AG09319 (cell line): ENCODE data around the gene LIMK2.
A peak's percentile ranks its signal among the peaks of the same experiment; 100 is the strongest.
"Not testable (repeated sequence)": the region's sequence is repeated elsewhere in the genome, so short reads cannot be mapped to it uniquely, and the experiment has no call there.

Source experiments
- DNase-seq: peaks from one replicate; pipeline ENCODE4 v3.0.0-alpha.2; 2010; ENCODE audit warnings: low read depth; ENCODE audit errors: extremely low read depth
- TF ChIP-seq, protein P1 (sequence below): IDR thresholded peaks from 2 replicates; pipeline ENCODE4 v1.5.1; 2011; ENCODE audit warnings: low read depth, mild to moderate bottlenecking, inconsistent platforms, low read length, moderate library complexity

LIMK2 gene

DNA sequence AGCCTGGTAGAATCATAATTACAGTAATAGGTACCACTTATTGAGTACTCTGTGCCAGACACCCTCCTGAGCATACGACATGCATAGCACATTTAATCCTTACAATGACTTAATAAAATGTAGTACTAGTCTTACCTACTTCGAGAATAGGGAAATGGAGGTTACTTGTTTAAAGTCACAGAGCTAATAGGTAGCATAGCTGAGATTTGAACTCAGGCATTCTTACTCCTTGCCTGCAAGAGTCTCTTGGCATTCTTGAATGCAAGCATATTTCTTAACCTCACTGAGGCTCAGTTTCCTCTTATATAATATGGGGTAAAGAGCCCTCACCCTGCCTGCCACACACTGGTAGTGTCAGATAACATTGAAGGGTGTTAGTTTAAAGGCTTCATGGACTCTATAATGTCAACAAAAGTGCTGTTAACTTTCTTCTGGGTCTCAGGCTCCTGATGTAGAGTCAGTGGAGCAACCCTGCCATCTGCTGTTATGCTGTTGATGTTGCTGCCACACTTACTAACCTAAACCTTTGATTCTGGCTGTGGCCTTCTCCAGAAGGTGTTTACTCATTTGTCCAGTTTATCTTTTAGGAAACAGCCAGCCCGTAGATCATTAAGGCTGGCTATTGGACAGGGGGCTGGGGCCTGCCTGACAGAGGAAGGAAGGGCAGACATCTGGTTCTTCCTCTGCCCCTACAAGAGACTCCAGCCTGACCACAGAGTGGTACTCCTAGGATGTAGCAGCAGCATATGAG, 18.9 kb downstream of the LIMK2 start:
- DNase-seq = peak; percentile 62

GRCh38 chr22:31233001-31233400, 20.9 kb downstream of the LIMK2 start:
- TF ChIP-seq, protein P1, sequence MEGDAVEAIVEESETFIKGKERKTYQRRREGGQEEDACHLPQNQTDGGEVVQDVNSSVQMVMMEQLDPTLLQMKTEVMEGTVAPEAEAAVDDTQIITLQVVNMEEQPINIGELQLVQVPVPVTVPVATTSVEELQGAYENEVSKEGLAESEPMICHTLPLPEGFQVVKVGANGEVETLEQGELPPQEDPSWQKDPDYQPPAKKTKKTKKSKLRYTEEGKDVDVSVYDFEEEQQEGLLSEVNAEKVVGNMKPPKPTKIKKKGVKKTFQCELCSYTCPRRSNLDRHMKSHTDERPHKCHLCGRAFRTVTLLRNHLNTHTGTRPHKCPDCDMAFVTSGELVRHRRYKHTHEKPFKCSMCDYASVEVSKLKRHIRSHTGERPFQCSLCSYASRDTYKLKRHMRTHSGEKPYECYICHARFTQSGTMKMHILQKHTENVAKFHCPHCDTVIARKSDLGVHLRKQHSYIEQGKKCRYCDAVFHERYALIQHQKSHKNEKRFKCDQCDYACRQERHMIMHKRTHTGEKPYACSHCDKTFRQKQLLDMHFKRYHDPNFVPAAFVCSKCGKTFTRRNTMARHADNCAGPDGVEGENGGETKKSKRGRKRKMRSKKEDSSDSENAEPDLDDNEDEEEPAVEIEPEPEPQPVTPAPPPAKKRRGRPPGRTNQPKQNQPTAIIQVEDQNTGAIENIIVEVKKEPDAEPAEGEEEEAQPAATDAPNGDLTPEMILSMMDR = no peak
- DNase-seq = no peak

More for the DNA sequence above, 18.9 kb downstream of the LIMK2 start:
- TF ChIP-seq, protein P1 = peak; percentile 92

- TF ChIP-seq, protein P1 = no peak
- DNase-seq = no peak
These were observed 23.0 kb downstream of the LIMK2 start for GRCh38 chr22:31235081-31235480.

DNA sequence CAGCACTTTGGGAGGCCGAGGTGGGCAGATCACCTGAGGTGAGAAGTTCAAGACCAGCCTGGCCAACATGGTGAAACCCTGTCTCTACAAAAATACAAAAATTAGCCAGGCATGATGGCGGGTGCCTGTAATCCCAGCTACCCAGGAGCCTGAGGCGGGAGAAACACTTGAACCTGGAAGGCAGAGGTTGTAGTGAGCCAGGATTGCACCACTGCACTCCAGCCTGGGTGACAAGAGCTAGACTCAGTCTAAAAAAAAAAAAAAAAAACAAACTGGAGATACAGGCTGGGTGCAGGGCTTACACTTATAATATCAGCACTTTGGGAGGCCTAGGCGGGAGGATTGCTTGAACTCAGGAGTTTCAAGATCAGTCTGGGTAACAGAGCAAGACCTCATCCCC, 23.9 kb downstream of the LIMK2 start:
- DNase-seq = not testable (repeated sequence)

DNA sequence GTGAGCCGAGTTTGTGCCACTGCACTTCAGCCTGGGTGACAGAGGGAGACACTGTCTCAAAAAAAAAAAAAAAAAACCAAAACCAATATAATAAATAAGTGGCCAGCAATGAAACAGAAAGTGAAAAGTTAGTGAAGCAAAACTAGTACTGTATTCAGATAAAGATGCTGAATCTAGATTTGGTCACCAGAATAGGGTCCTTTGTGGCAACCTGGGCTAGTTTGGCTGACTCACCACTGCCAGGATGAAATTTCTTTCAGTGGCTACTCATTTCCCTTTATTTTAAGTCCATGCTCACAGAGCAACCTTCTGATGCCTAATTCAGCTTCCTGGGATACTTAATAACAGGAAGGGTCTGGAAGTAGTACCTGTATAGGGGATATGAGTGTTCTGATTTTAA, 26.0 kb downstream of the LIMK2 start:
- no peak for DNase-seq
- TF ChIP-seq, protein P1 = no peak

DNA sequence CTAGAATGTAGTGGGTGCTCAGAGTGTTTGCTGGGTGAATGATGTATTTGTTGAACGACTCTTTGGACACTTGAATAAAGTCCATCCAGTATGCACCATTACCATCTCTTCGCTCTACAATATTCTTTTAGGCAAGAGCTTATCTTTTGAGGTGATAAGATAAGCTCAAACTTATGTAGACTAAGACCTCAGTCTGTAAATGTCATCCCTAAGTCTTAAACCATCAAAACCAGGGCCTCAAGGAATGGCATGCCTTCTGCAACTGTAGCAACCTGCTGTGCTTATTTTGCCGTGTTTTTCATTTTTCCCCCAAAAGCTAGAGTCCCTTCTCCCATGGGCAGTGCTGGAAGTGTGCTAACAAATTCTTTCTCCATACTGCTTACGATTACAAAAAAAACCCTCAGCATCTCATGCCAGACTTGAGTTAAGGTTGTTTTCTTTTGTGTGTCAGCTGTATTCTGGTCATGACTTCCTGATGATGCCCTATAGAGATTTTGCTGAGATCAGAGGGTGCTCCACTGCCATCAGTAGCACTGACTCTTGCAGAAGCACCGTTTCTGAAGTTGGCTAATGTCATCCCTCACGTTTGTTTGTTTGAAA, 27.8 kb downstream of the LIMK2 start:
- no peak for DNase-seq
- TF ChIP-seq, protein P1 = no peak

DNA sequence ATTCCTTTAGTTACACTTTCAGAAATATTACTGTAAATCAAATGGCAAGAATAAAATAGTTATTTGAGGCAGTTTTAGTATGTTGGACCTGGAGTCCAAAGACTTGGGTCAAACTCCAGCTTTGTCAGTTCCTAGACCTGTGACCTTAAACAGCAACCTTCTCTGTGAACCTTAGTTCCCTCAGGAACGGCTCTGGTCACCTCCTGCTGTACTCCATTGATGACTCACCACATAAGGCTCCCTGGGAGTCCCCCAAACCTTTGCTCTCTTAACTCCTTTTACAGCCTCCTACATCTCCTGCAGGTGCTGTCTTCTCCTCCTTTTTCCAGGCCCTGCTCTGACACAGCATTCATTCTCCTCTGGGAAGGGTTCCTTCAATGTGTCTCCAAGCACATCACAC, 29.1 kb downstream of the LIMK2 start:
- DNase-seq = no peak
- TF ChIP-seq, protein P1 = no peak
